NCI-H2107 treated with DMSO at 0.1 percent for 48 hours (cell line): ENCODE data around the gene LTBP1.

ENCODE experiments used
- DNase-seq: peaks from one replicate; lab custom pipeline; 2025; ENCODE audit not compliant: unreplicated experiment; lab: John Stamatoyannopoulos, UW

The LTBP1 gene

DNA sequence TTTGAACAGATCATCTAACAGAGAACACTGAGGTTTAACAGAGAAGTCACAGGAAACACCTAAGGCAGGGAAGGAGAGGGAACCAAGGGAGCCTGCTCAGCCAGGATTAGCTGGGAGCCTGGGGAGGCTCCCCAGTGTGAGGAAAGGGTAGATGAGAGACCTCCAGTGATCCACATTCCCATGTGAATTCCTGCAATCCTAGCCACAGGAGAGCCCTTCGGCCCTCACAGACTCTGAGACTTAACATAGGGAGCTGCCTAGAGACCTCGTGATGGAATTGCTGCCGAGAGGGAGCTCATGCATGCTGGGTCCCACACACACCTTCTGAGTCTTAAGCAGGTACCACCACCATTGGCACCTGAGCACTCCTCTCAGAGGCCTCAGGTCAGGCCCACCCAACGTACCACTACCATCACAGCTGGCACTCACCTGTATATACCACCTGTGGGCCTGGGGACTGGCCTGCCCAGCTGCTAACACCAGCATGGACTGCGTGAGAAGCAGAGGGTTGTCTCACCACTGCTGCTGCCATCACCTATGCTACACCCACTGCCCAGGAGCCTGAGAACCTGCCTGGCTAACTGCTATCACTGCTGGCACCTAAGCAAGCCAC lies 303.8 kb downstream of the LTBP1 start:
- no peak for DNase-seq

DNA sequence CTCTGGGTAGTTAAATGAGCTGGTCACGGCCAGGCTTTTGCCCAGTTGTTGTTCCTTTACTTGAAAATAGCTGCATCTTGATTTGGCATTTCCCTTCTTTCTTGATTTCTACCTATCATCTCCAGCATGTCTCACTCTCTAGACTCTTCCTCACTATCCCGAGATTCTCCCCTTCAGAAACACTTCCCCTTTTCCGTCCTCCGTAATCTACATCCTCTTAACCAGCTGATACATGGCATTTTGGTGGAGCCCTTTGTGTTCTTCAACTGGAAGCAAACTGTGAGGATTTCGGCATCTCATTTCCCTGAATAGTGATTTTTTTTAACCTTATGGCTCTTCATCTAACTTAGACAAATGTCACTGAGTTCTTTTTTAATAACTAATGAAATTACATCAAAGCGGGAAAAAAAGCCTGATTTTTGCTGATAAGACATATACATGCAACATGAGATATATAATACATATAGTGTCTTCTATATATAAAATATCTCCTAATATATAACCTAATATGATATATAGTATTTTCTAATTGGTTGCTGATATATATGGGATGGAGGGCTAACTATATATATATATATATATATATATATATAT lies 309.5 kb downstream of the LTBP1 start:
- DNase-seq = no peak

DNA sequence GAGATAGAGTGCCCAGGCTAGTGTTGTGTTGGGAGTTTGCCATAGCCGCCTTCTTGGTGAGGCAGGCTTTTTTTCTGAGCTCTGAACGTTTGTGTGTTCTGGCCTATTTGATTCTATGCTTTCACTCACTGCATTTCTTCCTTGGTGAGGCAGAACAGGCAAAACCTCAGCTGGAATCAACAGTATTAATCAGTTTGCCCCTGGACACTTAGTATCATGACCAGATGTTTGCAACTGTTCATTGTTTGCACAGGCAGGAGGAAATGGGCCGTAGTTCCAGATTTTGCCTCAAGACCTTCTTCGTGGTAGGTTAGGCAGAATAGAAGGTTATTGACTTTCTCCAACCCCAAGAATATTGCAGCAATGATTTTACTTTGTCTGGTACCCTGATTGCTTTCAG lies 311.6 kb downstream of the LTBP1 start:
- DNase-seq = no peak

DNA sequence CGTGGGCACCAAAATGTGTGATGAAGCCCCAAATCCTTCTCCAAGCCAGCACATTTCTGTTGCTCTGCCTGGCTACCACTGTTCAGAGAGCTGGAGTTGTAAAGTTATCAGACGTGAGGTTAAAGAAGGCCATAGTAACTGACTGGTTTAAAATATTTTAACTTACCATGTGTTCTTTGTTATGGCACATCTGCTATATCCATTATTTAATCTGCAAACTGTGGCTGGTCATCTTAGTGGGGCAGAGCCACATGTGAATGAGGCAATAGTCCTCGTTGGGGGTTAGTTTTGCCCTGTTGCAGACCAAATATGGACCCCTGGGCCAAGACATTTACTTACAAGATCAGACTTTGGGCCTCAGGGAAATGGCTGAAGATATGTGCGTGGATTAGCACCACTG lies 315.3 kb downstream of the LTBP1 start:
- no peak for DNase-seq

DNA sequence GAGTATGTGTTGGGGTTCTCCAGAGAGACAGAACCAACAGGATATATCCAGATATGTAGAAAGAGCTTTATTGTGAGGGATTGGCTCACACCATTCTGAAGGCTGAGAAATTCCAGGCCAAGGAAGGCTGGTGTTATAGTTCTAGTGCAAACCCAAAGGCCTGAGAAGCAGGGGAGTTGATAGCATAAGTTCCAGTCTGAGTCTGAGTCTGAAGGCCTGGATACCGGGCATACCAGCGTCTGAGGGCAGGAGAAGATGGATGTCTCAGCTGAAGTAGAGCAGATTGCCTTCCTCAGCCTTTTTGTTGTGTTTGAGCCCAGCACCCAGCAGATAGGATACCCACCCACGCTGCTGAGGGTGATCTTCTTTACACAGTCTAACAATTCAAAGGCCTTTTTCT lies 318.0 kb downstream of the LTBP1 start:
- DNase-seq = no peak

DNA sequence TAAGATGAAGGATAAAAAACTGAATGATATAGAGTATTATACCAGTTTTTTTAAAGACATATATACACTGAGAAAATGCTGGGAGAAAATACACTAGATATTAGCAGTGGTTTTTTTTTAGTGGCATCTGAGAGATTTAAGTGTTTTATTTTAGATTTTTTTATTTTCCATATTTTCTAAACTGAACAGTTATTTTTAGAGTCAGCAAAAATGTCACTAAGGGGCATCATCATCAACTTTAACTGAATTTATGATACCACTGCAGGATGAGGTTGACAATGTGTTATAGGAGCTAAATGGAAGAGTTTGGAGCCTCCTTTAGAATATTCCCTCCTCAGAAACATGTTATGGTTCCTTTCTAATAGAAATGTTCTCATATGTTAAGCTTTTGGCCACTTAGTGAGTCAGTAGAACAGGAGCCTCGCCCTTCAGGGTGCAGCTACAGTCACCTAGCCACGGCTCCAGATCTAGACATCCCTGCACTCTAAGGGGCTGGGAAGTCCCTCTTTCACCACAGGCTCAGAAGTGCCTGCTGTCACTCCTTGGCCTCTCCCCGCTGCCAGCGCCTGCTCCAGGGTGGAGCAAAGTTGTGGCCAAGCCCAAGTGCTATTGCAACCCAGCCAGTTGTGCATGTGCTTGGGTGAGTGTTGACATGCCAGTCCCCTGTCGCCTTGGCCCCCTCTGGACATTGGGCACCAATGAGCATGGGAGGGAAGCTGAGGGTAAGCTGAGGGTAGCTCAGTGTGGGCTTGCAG lies 319.0 kb downstream of the LTBP1 start:
- DNase-seq = no peak

DNA sequence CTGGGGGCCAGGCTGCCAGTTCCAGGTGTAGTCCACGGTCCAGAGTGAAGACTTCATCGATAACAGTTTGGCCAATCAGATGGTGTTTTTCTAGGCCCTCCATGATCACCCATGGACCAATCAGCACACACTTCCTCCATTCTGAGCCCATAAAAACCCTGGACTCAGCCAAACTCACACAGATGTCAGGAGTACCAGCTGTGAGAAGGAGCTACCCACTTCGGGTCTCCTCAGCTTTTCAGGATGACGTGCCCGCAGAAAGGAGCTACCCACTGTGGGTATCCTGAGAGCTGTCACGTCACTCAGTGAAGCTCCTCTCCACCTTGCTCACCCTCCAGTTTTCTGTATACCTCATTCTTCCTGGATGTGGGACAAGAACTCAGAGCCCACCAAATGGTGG lies 319.7 kb downstream of the LTBP1 start:
- DNase-seq = no peak

DNA sequence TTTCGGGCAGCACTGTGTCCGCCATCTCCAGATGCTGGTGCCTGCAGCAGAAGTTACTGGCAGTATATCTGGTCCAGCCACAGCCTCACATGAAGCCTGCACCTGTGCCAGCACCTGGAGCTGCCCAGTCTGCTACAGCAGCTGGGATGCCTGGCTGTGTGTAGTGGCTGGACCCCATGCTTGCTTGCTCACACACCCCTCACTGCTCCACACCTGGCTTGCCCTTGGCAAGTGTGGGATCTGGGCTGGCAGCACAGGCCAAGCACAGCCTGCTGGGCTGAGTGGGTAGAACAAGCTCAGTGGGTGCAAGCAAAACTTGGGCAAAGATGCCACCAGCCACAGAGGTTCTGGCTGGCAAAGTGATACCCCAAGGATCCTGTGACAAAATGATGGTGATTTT lies 320.3 kb downstream of the LTBP1 start:
- no peak for DNase-seq

DNA sequence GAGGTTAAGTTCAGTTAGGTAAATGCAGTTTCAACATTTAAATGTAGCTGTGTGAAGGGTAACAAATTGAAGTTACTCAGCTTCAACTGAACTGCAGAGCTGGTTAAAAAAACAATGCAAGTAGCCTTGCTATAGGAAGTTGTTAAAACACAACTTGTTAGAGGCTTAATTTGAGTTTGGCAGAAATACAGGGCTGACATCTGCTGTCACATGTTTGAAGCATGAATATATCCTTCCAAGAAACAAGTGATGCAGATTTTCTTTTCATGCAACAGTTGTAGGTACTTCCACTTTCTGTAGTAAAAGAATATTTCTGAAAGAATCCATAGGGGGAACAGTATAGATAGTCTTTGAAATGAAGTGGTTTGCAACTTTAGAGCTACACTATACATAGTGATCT lies 321.0 kb downstream of the LTBP1 start:
- no peak for DNase-seq

DNA sequence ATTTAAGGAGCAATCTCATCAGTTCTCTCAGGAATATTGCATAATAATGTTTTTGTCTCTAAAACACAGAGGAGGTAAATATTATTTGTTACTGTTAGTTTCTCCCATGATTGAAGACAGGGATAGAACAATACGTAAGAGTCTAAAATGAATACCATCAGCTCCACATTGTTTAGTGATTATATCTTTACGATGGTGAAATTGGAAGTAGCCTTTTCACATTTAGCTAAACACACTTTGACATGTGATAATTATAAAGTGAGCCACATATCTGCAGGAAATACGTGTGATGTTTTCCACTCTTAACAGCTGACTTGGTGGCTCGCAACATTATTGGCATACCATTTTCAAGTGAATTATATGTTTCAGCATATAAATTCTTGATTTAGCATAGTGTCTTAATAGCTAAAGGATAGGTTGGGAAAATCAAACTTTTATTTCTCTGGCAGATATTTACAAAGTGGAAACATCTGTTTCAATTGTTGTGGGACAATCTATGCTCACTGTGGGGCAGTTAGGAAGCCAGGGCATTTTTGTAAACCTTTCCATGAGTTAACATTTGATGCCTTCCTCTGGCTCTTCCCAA lies 321.6 kb downstream of the LTBP1 start:
- no peak for DNase-seq

DNA sequence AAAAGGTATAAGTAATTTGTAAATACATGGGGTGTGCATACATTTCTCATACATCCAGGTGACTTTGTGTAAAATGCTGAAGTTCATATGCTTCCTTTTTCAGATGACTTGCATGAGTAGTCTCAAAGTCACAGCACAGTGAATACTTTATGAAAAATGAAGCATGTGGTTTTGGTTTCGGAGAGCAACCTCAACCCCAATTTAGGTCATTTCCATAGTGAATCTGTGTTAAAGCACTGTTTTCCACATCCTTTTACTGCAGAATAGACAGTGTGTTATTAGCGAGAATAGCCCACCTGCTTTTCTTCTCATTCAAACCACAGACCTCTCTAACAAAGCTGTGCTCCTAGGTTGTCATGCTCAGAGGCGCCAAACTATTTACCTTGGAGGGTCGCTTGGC lies 325.2 kb downstream of the LTBP1 start:
- DNase-seq = no peak

DNA sequence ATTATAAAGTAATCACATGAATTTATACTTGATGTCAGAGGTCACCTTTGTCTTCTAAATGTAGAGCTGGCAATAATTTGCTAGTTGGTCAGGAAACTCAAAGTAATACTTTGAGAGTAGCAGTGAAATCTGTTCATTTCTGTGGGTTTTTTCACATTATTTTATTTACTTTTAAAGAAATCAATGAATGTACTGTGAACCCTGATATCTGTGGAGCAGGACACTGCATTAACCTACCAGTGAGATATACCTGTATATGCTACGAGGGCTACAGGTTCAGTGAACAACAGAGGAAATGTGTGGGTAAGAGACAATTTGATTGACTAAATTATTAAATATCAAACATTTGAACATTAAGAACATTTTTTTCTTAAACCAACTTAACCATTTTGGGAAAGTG lies 326.7 kb downstream of the LTBP1 start:
- DNase-seq = no peak

DNA sequence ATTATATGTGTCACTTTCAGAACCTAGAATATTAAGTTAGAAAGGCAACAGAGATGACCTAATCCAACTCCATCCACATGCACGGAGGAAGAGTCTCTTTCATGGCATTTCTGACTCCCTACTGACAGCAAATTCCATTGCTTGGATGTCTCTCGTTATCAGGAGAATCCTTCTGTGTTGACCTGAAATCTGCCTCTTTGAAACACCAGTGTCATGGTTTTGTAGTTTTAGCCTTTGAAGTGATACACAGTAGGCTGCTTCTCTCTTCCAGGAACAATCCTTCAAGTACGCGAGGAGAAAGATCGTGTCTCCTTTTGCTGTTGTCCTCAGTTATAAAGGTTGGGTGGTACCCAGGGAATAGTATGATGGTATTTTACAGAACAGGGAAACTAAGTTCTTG lies 327.8 kb downstream of the LTBP1 start:
- no peak for DNase-seq

DNA sequence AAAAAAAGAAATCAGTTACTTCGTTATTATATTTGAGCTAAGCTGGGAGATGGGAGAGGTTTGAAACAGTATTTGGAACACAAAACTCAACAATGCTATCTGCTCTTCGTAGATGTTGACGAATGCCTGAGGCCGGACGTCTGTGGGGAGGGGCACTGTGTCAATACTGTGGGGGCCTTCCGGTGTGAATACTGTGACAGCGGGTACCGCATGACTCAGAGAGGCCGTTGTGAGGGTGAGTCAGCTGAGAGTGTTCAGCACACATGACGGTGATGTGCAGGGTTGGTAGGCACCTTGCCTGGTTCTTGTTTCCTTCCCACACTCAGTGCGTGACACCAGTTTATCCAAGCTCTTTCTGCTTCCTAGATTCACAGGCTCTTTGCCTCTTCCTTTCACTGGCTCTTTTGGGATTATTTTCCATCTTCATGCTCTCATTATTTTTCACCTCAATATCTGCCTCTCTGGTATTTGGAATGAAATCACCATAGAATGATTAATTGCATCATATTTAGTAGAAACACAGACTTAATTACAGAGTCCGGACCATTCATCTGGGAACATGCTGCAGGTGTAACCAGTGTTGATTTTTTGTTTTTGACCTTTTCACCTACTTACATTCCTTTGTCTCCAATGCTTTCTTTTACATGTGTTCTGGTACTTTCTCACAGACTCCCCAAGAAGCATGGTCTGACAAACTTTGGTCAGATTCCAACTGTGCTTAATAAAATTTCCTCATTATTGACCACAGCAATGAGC lies 329.1 kb downstream of the LTBP1 start:
- no peak for DNase-seq

DNA sequence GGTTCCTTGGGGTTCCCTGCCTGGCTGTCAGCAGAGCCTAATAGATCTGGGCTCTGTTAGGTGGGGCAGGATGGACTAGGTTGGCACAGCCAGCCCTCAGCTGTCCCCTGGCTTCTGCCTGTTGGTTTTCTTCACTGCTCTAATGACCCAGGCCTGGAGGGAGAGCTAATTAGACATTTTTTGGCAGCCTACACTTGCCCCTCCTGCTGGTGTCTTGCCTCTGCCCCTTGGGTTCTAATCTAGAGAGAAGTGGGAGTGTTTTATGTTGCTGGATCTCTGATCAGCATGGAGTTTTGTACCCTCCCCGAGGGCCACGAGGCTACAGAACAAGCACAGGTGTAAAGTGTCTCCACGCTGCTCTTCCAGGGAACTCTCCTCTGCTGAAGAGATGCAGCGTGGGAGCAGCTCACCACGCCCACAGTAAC lies 330.3 kb downstream of the LTBP1 start:
- DNase-seq = no peak

DNA sequence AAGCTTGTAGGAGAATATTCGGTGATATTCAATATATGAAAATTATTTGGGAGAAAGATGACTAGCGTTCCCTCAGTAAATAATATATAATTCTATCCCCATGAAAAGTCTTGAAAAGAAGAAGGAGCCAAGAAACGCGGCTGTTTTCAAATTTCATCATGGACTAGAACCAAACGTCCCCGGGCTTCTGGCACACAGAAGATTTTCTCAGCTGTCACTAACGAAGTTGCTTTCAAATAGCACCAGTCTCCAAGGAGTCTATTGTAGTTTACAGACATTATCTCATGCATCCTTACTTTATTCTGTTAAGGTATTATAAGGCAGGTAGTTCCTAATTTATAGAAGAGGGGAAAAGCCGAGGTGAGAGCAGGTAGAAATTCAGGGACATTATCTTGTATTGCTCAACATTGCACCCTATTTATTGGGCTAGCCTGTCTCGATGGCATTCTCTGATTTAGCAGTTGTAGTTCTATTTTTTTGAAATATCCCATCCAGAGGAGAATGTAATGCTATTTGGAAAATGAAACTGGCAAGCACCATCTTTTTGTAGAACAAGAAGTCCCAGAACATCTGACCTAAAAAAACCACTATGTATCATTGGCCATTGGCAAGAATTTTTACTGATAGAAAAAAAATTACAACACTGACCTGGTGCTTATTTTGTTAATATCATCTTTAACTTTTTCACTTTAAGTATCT lies 331.6 kb downstream of the LTBP1 start:
- no peak for DNase-seq

DNA sequence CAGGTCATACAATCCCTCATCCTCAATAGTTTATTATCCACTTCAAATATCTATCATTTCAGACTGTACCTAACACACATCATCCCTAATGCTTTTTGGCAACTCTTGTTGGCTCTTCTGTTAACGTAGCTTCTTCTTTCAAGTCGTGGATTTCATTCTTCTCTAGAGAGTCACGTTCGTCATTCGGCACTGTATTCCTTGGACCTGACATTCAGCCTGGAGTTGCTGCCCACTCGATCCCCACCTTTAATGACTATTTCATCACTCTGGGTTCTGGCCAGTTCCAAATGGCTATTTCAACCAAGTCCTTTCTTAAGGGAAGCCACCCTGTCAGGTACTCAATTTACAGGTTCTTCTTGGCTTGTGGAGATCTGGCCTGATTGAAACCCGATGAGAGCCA lies 337.5 kb downstream of the LTBP1 start:
- DNase-seq = no peak

DNA sequence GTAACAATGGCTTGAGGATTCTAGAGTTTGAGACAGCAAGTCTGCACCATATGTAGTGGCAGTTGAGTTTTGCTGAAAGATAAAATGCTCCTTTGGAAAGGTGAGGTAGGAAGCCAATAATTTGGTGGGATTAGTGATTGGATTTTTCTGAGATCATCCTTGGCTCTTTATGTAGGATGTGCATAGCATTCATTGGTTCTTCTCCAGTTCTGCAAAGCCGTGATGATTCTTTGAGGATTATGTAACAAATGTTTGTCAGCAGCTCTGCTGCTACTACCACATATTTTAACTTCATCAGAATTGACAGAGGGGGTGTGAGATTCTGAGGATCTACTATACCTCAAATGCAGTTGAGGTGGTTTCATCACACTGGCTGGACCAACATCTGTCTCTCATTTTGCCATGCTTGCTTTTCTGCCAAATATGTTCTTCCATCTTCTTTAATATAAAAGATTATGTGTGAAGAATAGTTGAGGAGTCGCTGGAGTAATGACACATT lies 340.8 kb downstream of the LTBP1 start:
- DNase-seq = no peak

DNA sequence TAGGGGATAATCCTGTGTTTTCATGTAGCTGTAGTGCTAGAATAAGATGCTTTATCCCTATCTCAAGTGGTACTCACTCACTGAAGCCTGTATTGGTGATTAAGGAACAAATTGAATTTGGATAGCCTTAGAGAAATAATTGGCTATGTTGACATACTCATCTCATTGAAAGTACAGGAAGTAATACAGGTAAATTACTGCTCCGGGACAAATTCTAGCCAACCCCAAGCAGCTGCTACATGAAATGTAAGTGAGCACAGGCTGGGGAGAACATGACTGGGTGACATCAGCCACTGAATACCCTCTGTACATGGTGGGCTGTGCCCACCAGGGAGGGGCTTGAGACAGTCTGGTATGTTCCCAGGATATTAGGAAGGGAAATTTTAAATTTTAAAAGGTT lies 341.3 kb downstream of the LTBP1 start:
- peak; percentile 4 for DNase-seq

DNA sequence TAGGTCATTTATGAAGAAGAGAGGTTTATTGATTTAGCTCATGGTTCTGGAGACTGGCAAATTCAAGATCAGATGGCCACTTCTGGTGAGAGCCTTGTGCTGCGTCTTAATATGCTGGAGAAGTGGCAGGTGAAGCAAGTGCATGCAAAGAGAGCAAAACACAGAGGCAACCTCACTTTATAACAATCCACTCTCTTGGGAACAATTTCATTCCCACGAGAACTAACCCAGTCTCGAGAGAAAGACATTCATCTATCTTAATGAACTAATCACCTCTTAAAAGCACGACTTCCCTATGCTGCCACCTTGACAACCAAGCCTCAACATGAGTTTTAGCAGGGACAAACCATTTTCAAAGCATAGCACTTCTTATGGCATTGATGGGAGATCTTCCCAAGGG lies 343.2 kb downstream of the LTBP1 start:
- peak; percentile 78 for DNase-seq
